GM19099 (cell line): ENCODE results near the gene GPR171.

ENCODE experiments used
- POLR2A ChIP-seq: IDR thresholded peaks from 3 replicates; pipeline ENCODE4 v1.6.1; 2011; ENCODE audit warnings: low read depth; ENCODE audit not compliant: insufficient read length; ENCODE audit errors: extremely low read depth

GPR171 gene

DNA sequence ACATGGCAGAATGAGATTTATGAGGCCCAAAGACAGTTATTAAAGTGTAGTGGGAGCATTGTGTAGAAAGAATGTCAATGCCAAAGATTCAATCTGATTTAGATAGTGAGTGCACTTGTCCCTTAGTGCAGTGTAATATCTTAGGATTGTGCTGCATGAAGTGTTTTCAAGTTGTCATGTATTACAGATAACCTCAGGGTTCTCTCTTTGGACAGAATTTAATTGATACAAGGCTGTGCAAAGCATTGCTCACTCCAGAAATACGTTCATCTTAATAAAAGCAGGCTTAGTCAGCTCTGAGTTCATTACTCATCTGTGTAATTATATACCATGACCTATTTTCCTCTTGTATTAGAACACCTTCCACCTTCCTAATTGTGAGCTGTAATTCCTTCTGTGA, 16.0 kb upstream of the GPR171 start:
- TF ChIP-seq POLR2A, result no peak

DNA sequence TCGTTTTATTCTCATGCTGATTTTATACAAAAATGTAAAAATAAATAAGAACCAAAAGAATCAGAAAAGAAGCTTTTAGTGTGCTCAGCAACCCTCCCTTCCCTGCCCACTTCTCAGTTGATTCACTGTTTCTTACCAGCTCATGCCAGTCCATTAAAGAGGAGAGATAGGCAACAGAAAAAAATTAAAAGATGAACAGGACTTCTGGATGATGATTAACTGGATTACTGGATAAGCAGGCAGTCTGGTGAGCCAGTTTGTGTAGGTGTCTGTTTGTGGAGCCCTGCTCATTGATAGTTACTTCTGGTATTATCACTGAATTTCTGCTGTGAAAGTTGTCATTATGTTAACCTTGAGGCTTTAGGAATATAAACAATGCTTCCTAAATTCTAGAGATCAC, 15.1 kb upstream of the GPR171 start:
- TF ChIP-seq POLR2A, result no peak

- TF ChIP-seq POLR2A, result no peak
Observed at GRCh38 chr3:151216641-151217607, 13.9 kb upstream of the GPR171 start.

- no peak for TF ChIP-seq POLR2A
Observed at GRCh38 chr3:151214459-151214858, 11.4 kb upstream of the GPR171 start.

DNA sequence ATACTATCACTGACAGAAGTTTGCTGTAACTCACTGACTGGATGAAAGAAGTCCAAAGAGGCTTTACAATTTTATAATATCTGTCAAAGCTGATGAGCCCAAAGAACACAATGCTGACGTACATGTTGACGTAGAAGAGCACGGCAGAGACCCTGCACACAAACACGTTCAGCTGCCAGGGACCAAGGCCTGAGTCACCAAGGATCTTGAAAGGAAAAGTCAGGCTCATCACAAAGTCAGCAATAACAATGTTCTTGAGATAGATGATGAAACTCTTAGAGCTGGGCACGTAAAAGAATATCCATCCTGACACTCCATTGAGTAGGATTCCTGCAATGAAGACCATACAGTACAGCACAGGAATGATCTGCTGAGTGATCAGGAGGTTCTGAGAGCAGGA, 10.9 kb upstream of the GPR171 start:
- no peak for TF ChIP-seq POLR2A

DNA sequence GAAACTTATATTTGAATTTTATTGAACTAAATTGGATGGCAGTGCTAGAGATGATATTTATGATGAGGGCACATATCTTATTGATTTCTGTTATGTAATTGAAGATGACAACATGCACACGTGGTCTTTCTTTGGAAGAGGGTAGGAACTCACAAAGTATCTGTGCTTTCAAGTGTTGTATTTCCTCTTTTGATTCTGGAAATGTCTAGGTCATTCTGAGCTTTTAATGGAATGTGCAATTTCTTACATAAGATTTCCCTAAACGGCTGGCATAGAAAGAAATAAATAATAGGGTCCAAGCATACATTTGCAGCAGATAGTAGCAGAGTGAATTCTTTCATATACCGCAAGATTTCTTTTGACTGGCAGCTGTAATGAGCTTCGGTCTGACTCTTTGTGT, 10.1 kb upstream of the GPR171 start:
- TF ChIP-seq POLR2A, result no peak

- TF ChIP-seq POLR2A, result no peak
Observed at GRCh38 chr3:151210676-151211381, 7.8 kb upstream of the GPR171 start.

- no peak for TF ChIP-seq POLR2A
Observed at GRCh38 chr3:151209654-151210053, 6.6 kb upstream of the GPR171 start.

DNA sequence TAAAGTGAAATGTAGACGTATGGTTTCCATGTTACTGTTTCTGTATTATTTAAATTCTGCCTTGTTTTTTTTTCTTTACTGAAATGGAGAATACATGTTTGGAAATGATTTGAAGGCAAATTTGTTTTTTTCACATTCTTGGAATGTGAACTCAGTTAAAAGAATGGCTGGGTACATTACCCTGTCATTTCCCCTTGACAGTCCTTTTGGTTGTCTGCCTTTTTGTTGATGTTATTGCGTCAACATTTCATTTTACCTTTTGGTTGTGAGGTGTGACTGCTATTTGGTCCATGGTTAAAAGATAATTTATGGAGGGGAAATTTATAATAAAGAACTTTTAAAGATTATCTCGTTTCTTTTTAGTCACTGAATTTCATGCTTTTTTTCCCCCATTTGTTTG, 3.2 kb upstream of the GPR171 start:
- no peak for TF ChIP-seq POLR2A

GRCh38 chr3:151205482-151205881, 2.5 kb upstream of the GPR171 start:
- no peak for TF ChIP-seq POLR2A

GRCh38 chr3:151204530-151205402, 1.8 kb upstream of the GPR171 start:
- no peak for TF ChIP-seq POLR2A

DNA sequence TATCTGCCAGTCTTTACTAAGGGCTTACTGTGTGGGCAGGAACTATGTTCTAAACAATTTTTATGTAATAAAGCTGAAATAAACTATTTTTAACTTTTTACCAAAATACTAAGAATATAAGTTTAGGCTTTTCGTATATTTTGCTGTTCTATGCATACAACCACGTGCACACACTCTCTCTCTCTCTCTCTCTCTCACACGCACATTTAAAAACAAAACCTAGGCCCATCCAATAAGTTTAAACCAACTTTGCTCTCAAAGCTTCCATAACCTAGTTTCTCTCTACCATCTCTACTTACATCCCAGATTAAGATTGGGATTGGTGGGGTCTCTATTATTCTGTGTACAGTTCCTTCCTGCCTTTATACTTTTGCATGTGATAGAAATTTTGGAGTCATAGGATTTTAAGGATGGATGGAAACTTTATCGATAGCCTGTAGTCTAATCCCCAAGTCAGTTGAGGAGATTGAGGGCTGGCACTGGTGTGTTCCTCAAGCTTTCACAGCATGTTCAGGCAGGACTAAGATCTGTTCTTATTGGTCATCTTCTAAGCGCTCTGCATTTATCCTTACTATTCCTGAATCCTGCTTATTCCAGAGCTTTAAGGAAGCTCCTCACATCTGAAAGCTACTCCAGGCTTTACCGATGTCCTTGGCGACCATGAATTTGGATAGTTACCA, 1.8 kb downstream of the GPR171 start:
- no peak for TF ChIP-seq POLR2A

GRCh38 chr3:151200586-151200985, 2.4 kb downstream of the GPR171 start:
- no peak for TF ChIP-seq POLR2A
